PC-3 (cell line): Measurements from ENCODE around the gene ADCY5. TPM values are rescaled to one million over a fixed set of nuclear protein-coding genes. Genes with fewer than 3 reads are reported as not detected.
A peak's percentile ranks its signal among the peaks of the same experiment; 100 is the strongest.

ENCODE experiments used
- ATAC-seq: fragments of 200-7000 bp; cut with Tn5 transposase; 2 replicates; pipeline ENCODE4 v1.9.1; 2020; ENCODE audit warnings: mild to moderate bottlenecking, moderate library complexity
- BruUV-seq: library from RNA; stranded (reverse); fragments of 400-500 nt; replicated peaks from 2 replicates; lab custom pipeline; 2021; lab: Mats Ljungman, UMichigan
- CTCF ChIA-PET: fragments of 300-600 bp; sonication (Branson Sonifier 250); formaldehyde crosslinking; loops from one replicate; lab custom pipeline; 2022; ENCODE audit warnings: antibody characterized with exemption; lab: Charles Lee
- POLR2A ChIA-PET: fragments of 300-600 bp; sonication (Branson Sonifier 250); formaldehyde crosslinking; loops from one replicate; lab custom pipeline; 2022; ENCODE audit warnings: antibody characterized with exemption; ENCODE audit not compliant: unreplicated experiment; lab: Charles Lee
- DNase-seq: peaks from one replicate; pipeline ENCODE4 v3.0.0-alpha.2; 2015
- H2AFZ ChIP-seq: fragments of 300-600 bp; sonication (generic); 2 replicates; pipeline ENCODE4 v1.6.0; 2016; ENCODE audit warnings: antibody characterized with exemption, low read length
- H3F3A ChIP-seq: fragments of 300-600 bp; sonication (generic); one replicate; pipeline ENCODE4 v1.6.0; 2017; ENCODE audit warnings: antibody characterized with exemption, low read length, control low read depth, mild to moderate bottlenecking; ENCODE audit not compliant: unreplicated experiment
- H3K27ac ChIP-seq: fragments of 300-600 bp; sonication (generic); 2 replicates; pipeline ENCODE4 v1.5.1; 2016; ENCODE audit warnings: mild to moderate bottlenecking, low read length
- H3K27me3 ChIP-seq: fragments of 300-600 bp; sonication (generic); 2 replicates; pipeline ENCODE4 v1.6.1; 2016; ENCODE audit warnings: low read length, mixed read lengths
- H3K36me3 ChIP-seq: fragments of 300-600 bp; sonication (generic); 2 replicates; pipeline ENCODE4 v1.6.1; 2016; ENCODE audit warnings: low read depth, mixed run types, low read length, mixed read lengths
- H3K4me1 ChIP-seq: fragments of 300-600 bp; sonication (generic); 2 replicates; pipeline ENCODE4 v1.5.1; 2016; ENCODE audit warnings: low read length; ENCODE audit not compliant: insufficient read depth
- H3K4me2 ChIP-seq: fragments of 300-600 bp; sonication (generic); 2 replicates; pipeline ENCODE4 v1.6.0; 2016; ENCODE audit warnings: low read length
- H3K4me3 ChIP-seq: fragments of 300-600 bp; sonication (generic); 2 replicates; pipeline ENCODE4 v1.5.1; 2016; ENCODE audit warnings: mild to moderate bottlenecking, low read length, mixed read lengths
- H3K79me2 ChIP-seq: fragments of 300-600 bp; sonication (generic); 2 replicates; pipeline ENCODE4 v1.6.1; 2017; ENCODE audit warnings: low read length, mixed read lengths
- H3K9ac ChIP-seq: fragments of 300-600 bp; sonication (generic); 2 replicates; pipeline ENCODE4 v1.6.0; 2016; ENCODE audit warnings: mild to moderate bottlenecking, low read length
- H3K9me2 ChIP-seq: fragments of 300-600 bp; sonication (generic); replicated peaks from 2 replicates; pipeline ENCODE4 v1.6.1; 2016; ENCODE audit warnings: mixed run types, low read length, mixed read lengths
- H3K9me3 ChIP-seq: fragments of 300-600 bp; sonication (generic); 2 replicates; pipeline ENCODE4 v1.6.1; 2016; ENCODE audit warnings: low read length, mixed read lengths
- H4K20me1 ChIP-seq: fragments of 300-600 bp; sonication (generic); 2 replicates; pipeline ENCODE4 v1.6.1; 2016; ENCODE audit warnings: low read length, mixed read lengths
- EZH2 ChIP-seq: fragments of 300-600 bp; sonication (generic); IDR thresholded peaks from one replicate; pipeline ENCODE4 v1.6.1; 2017; ENCODE audit warnings: antibody characterized with exemption, mild to moderate bottlenecking, low read length; ENCODE audit not compliant: unreplicated experiment
- EZH2phosphoT487 ChIP-seq: fragments of 300-600 bp; sonication (generic); IDR thresholded peaks from 2 replicates; pipeline ENCODE4 v1.6.1; 2018; ENCODE audit warnings: mild to moderate bottlenecking, antibody characterized with exemption, low read length, borderline replicate concordance
- intact Hi-C: fragments of 100-400 bp; cut with micrococcal nuclease; formaldehyde crosslinking; loops from 2 replicates; pipeline ENCODE4 v1.9.0; 2023
- total RNA-seq: library from RNA; depleted of rRNA; stranded (reverse); fragments of >200 nt; gene quantifications from 2 replicates; pipeline ENCODE4 v1.2.3, GENCODE V29; 2014
- TF ChIP-seq, protein P1 (sequence below): fragments of 300-600 bp; sonication (generic); conservative IDR thresholded peaks from 2 replicates; pipeline ENCODE4 v1.5.1; 2017; ENCODE audit warnings: antibody characterized with exemption, low read depth, mild to moderate bottlenecking, low read length

Gene ADCY5
- total RNA-seq, 1 experiment from 2014 or later, result not detected

DNA sequence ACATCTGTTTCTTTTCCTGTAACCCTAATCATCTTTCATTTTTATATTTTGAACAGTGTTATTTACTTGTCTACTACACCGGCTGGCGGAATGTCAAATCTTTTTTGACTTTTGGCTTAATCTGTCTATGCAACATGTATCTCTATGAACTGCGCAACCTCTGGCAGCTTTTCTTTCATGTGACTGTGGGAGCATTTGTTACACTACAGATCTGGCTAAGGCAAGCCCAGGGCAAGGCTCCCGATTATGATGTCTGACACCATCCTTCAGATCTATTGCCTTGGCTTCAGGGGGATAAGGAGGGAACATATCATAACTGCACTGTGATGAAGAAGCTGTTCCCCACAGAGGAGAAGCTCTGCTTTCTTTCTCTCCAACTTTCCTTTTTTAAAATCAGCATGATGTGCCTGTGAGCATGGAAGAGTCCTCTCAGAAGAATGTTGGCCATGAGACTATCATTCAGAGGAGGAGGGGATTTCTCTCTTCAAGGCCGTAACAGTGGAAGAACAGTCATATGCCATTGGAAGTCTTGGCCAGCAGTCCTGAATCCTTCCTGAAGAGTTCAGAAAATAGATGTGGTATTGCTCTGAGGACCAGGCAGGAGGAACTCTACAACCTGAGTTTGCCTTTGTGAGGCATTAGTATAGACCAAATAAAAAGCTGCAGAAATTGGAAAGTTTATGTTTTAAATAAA lies 177.3 kb downstream of the ADCY5 start:
- peaks cover 19% of the 10 kb centered on the region for H3K4me1 ChIP-seq
- H3K36me3 ChIP-seq, result no peaks in the 10 kb centered on the region
- H3K9ac ChIP-seq, result no peak overlapping the region
- H3K27ac ChIP-seq, result no peak overlapping the region
- no peak for TF ChIP-seq EZH2phosphoT487
- no peak for TF ChIP-seq EZH2
- TF ChIP-seq, protein P1, sequence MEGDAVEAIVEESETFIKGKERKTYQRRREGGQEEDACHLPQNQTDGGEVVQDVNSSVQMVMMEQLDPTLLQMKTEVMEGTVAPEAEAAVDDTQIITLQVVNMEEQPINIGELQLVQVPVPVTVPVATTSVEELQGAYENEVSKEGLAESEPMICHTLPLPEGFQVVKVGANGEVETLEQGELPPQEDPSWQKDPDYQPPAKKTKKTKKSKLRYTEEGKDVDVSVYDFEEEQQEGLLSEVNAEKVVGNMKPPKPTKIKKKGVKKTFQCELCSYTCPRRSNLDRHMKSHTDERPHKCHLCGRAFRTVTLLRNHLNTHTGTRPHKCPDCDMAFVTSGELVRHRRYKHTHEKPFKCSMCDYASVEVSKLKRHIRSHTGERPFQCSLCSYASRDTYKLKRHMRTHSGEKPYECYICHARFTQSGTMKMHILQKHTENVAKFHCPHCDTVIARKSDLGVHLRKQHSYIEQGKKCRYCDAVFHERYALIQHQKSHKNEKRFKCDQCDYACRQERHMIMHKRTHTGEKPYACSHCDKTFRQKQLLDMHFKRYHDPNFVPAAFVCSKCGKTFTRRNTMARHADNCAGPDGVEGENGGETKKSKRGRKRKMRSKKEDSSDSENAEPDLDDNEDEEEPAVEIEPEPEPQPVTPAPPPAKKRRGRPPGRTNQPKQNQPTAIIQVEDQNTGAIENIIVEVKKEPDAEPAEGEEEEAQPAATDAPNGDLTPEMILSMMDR, result no peak
- no peaks in the 10 kb centered on the region for H3K9me2 ChIP-seq
- H3K79me2 ChIP-seq, result no peaks in the 10 kb centered on the region
- peaks cover 4% of the 10 kb centered on the region for H3F3A ChIP-seq
- no peak for DNase-seq
- no peaks in the 10 kb centered on the region for H3K27me3 ChIP-seq
- H4K20me1 ChIP-seq, result no peaks in the 10 kb centered on the region
- ChIA-PET CTCF (no interaction called here), POLR2A (no interaction called here)
- no peak overlapping the region for H3K4me2 ChIP-seq
- H3K4me3 ChIP-seq, result no peak overlapping the region
- intact Hi-C loops, result no loop called here
- H3K9me3 ChIP-seq, result no peaks in the 10 kb centered on the region
- no peak for ATAC-seq
- no peak overlapping the region for H2AFZ ChIP-seq
- TSS peak; percentile 12 for BruUV-seq

DNA sequence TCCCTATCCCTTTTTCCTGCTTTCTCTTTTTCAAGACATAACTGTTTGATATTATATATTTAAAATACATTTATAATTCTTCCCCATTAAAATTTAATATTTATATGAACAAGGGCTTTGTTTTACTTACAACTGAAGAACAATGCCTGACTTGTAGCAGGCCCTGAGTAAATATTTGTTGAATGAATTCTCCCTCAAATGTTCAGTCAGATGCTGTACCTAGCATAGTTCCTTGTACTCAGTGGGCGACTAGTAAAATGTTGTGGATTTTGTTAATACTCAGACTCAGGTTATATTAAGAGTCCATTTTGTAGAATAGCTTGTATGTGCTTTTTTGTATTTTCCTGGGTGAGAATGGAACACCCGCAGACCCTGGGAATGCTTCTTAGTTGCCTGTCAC lies 178.1 kb downstream of the ADCY5 start:
- ATAC-seq (peak; percentile 93), DNase-seq (peak; percentile 46)
- Histone ChIP-seq H3K79me2 (no peaks in the 10 kb centered on the region), H3K4me1 (peaks cover 19% of the 10 kb centered on the region), H2AFZ (no peak overlapping the region), H3F3A (peaks cover 4% of the 10 kb centered on the region), H3K9me3 (no peaks in the 10 kb centered on the region), H3K27ac (peak overlapping the region; percentile 15; the same call in 1 of the 2 replicates), H3K4me2 (no peak overlapping the region), H3K9ac (no peak overlapping the region), H3K4me3 (no peak overlapping the region), H4K20me1 (no peaks in the 10 kb centered on the region), H3K27me3 (no peaks in the 10 kb centered on the region), H3K36me3 (no peaks in the 10 kb centered on the region), H3K9me2 (no peaks in the 10 kb centered on the region)
- intact Hi-C loops, result no loop called here
- ChIA-PET POLR2A (interaction anchor here (0.6 kb wide), 1 partner anchor 45 kb away, joined by 3 read pairs; no protein-coding TSS in a partner anchor), CTCF (no interaction called here)
- TF ChIP-seq EZH2 (no peak), EZH2phosphoT487 (no peak)
- TF ChIP-seq, protein P1, result no peak
- no TSS peak for BruUV-seq

DNA sequence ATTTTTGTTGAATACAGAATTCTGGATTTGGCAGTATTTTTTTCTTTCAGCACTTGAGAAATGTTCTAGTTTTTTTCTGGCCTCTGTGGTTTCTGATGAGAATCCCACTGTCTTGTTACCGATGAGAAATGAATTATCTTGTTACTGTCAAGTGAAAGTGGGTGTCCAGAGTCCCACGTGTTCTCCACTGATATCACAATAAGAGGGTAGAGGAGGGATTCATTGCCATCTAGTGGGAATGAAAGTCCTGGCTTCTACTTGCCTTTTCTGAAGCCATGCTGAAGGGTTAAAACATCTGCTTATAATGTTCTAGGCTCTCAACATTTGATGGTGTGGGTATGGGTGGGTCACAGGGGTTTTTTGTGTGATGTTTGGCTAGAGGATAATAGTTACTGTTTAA lies 181.1 kb downstream of the ADCY5 start:
- Histone ChIP-seq H3K27ac (no peak overlapping the region), H4K20me1 (no peaks in the 10 kb centered on the region), H3F3A (peaks cover under 1% of the 10 kb centered on the region), H2AFZ (no peak overlapping the region), H3K27me3 (no peaks in the 10 kb centered on the region), H3K9me3 (no peaks in the 10 kb centered on the region), H3K4me1 (peaks cover 9% of the 10 kb centered on the region), H3K4me3 (no peak overlapping the region), H3K36me3 (no peaks in the 10 kb centered on the region), H3K9ac (no peak overlapping the region), H3K9me2 (no peaks in the 10 kb centered on the region), H3K79me2 (no peaks in the 10 kb centered on the region), H3K4me2 (no peak overlapping the region)
- CTCF ChIA-PET, result no interaction called here
- DNase-seq (no peak), ATAC-seq (no peak)
- no TSS peak for BruUV-seq
- POLR2A ChIA-PET, result no interaction called here
- intact Hi-C loops, result no loop called here
- no peak for TF ChIP-seq EZH2
- no peak for TF ChIP-seq EZH2phosphoT487
- TF ChIP-seq, protein P1, result 0 out of 2 replicates have a peak, but pooled peaks have one; percentile 20
